GM12878 (cell line): ENCODE data around the gene PUSL1. TPM values are rescaled to one million over a fixed set of nuclear protein-coding genes. Genes with fewer than 3 reads are reported as not detected.

ENCODE experiments used
- ATAC-seq: fragments of 200-7000 bp; cut with Tn5 transposase; 3 replicates; pipeline ENCODE4 v1.9.1; 2020; ENCODE audit warnings: mild to moderate bottlenecking, moderate library complexity
- BruUV-seq: library from RNA; stranded (reverse); fragments of 400-500 nt; replicated peaks from 2 replicates; lab custom pipeline; 2021; lab: Mats Ljungman, UMichigan
- CTCF ChIA-PET: fragments of 300-600 bp; sonication (Branson Sonifier 250); formaldehyde crosslinking; extraction: SDS; loops from one replicate; lab custom pipeline; 2021; ENCODE audit warnings: inconsistent platforms; lab: Yijun Ruan, JAX
- POLR2A ChIA-PET: fragments of 350-600 bp; formaldehyde crosslinking; extraction: SDS; loops from one replicate; lab custom pipeline; 2021; ENCODE audit warnings: inconsistent platforms; lab: Charles Lee
- RAD21 ChIA-PET: fragments of 300-600 bp; sonication (Branson Sonifier 250); formaldehyde crosslinking; loops from one replicate; lab custom pipeline; 2023; ENCODE audit warnings: antibody characterized with exemption; ENCODE audit not compliant: unreplicated experiment; lab: Charles Lee
- SMC1A ChIA-PET: fragments of 300-600 bp; sonication (Branson Sonifier 250); formaldehyde crosslinking; loops from one replicate; lab custom pipeline; 2023; ENCODE audit not compliant: unreplicated experiment, uncharacterized antibody; lab: Charles Lee
- DNase-seq: peaks from one replicate; pipeline ENCODE4 v3.0.0-alpha.2; 2011; ENCODE audit warnings: low read depth, low spot score
- FAIRE-seq: peaks from 3 replicates; lab custom pipeline; 2011; peaks lifted over from hg19 to GRCh38; lab: Jason Lieb, UNC
- H2AFZ ChIP-seq: 2 replicates; pipeline ENCODE4 v1.6.0; 2011; ENCODE audit warnings: low read depth, low read length, control low read depth; ENCODE audit not compliant: control insufficient read depth
- H3K27ac ChIP-seq: 2 replicates; pipeline ENCODE4 v1.5.1; 2011; ENCODE audit warnings: control low read depth; ENCODE audit not compliant: control insufficient read depth, insufficient read depth
- H3K27me3 ChIP-seq, 2 experiments: replicated peaks in 1 of 2; 2 replicates each; pipeline versions ENCODE4 v1.6.0 to v1.6.1; 2011; ENCODE audit warnings: low read length in 1 of 2; ENCODE audit not compliant: control insufficient read depth in 2 of 2, insufficient read depth in 2 of 2
- H3K36me3 ChIP-seq, 2 experiments: 2 replicates each; pipeline ENCODE4 v1.5.1; 2011; ENCODE audit warnings: low read length in 1 of 2; ENCODE audit not compliant: control insufficient read depth in 2 of 2, insufficient read depth in 2 of 2
- H3K4me1 ChIP-seq: 2 replicates; pipeline ENCODE4 v1.6.1; 2011; ENCODE audit warnings: mild to moderate bottlenecking, low read length, moderate library complexity, mixed read lengths; ENCODE audit not compliant: control insufficient read depth, insufficient read depth
- H3K4me2 ChIP-seq: 2 replicates; pipeline ENCODE4 v1.6.0; 2011; ENCODE audit warnings: control low read depth; ENCODE audit not compliant: control insufficient read depth, insufficient read depth
- H3K4me3 ChIP-seq: fragments of 200-600 bp; sonication (generic); 2 replicates; pipeline ENCODE4 v1.5.1; 2016
- H3K79me2 ChIP-seq: 2 replicates; pipeline ENCODE4 v1.6.0; 2011; ENCODE audit warnings: low read length; ENCODE audit not compliant: control insufficient read depth, insufficient read depth
- H3K9ac ChIP-seq: 2 replicates; pipeline ENCODE4 v1.8.0; 2011; ENCODE audit warnings: low read length, control low read depth, mixed read lengths; ENCODE audit not compliant: control insufficient read depth, insufficient read depth
- H3K9me3 ChIP-seq: replicated peaks from 3 replicates; pipeline ENCODE4 v1.5.1; 2011; ENCODE audit warnings: mild to moderate bottlenecking, low read length; ENCODE audit not compliant: control insufficient read depth, insufficient read depth
- H4K20me1 ChIP-seq: 2 replicates; pipeline ENCODE4 v1.6.0; 2011; ENCODE audit not compliant: control insufficient read depth, insufficient read depth
- EZH2 ChIP-seq: IDR thresholded peaks from 2 replicates; pipeline ENCODE4 v1.6.1; 2012; ENCODE audit warnings: low read depth, mild to moderate bottlenecking, control low read depth, inconsistent platforms, low read length, borderline replicate concordance; ENCODE audit not compliant: control insufficient read depth
- FOXK2 ChIP-seq: fragments of 450-650 bp; IDR thresholded peaks from 2 replicates; pipeline ENCODE4 v1.6.1; 2017; ENCODE audit warnings: mild to moderate bottlenecking, moderate library complexity
- KAT2A ChIP-seq: conservative IDR thresholded peaks from 2 replicates; pipeline ENCODE4 v1.6.1; 2011; ENCODE audit warnings: low read depth, low read length; ENCODE audit not compliant: control insufficient read depth
- KDM1A ChIP-seq: fragments of 200-600 bp; sonication (generic); IDR thresholded peaks from 2 replicates; pipeline ENCODE4 v1.6.1; 2016; ENCODE audit warnings: borderline replicate concordance
- RBBP5 ChIP-seq: fragments of 200-600 bp; sonication (generic); conservative IDR thresholded peaks from 2 replicates; pipeline ENCODE4 v1.6.1; 2016
- SMC3 ChIP-seq: IDR thresholded peaks from 2 replicates; pipeline ENCODE4 v1.6.1; 2011; ENCODE audit warnings: low read length, improper control_type of control experiment, borderline replicate concordance
- SRF ChIP-seq, 2 experiments: IDR thresholded peaks; 2 replicates each; pipeline ENCODE4 v1.6.1; 2011; ENCODE audit warnings: low read depth in 2 of 2, low read length in 2 of 2, mild to moderate bottlenecking in 1 of 2, moderate library complexity in 1 of 2
- STAT1 ChIP-seq: fragments of 450-650 bp; conservative IDR thresholded peaks from 2 replicates; pipeline ENCODE4 v1.6.1; 2014; ENCODE audit warnings: antibody characterized with exemption, mild to moderate bottlenecking
- TCF7 ChIP-seq: IDR thresholded peaks from 2 replicates; pipeline ENCODE4 v1.6.1; 2014; ENCODE audit warnings: antibody characterized with exemption, borderline replicate concordance
- WGBS: methylation state at CpG from one replicate; pipeline ENCODE4 v1.1.6; 2016; ENCODE audit warnings: low lambda C conversion rate; ENCODE audit not compliant: insufficient replicate concordance, insufficient coverage; ENCODE audit errors: missing lambda C conversion rate; 5-methylcytosine and 5-hydroxymethylcytosine counted together
- in situ Hi-C: fragments of 300-500 bp; cut with MboI; formaldehyde crosslinking; loops from 9 replicates; pipeline ENCODE4 v1.14.3; 2018; ENCODE audit warnings: mixed read lengths
- intact Hi-C: fragments of 100-400 bp; cut with micrococcal nuclease; formaldehyde crosslinking; loops from one replicate; pipeline ENCODE4 v1.14.2; 2022; ENCODE audit not compliant: unreplicated experiment
- polyA plus RNA-seq, 11 experiments: library from polyadenylated mRNA; depleted of rRNA in 4 of 11; unstranded in 6 of 11; stranded (reverse) in 5 of 11; fragments of >200 nt; fragmentation: Nextera tagmentation in 4 of 11; fragmentation: Illumina TruSeq in 1 of 11; extraction: Ambion mirVana in 4 of 11; extraction: Trizol in 1 of 11; gene quantifications; 1 replicate in 1 of 11; 2 replicates in 10 of 11; pipeline versions ENCODE4 v1.2.1 to v1.2.3, GENCODE V29; 2011 to 2016; ENCODE audit warnings: inconsistent platforms in 2 of 11, missing spikeins in 2 of 11, low read depth in 1 of 11
- total RNA-seq, 4 experiments: library from RNA; depleted of rRNA in 3 of 4; stranded (reverse); fragments of >200 nt in 3 of 4; fragmentation: Illumina TruSeq in 1 of 4; extraction: Trizol in 1 of 4; gene quantifications; 2 replicates each; pipeline versions ENCODE4 v1.2.1 to v1.2.3, GENCODE V29; 2013 to 2021

PUSL1 gene
- total and polyA plus RNA-seq, 10 of the 15 experiments (the other 5 are each of a cell fraction or from before 2014, with no cell fraction given) = 0.16 to 28.4 (median 15.1) TPM

- Histone ChIP-seq H2AFZ (no peak overlapping the region), H3K4me3 (no peak overlapping the region), H3K4me1 (no peaks in the 10 kb centered on the region), H3K4me2 (no peak overlapping the region), H3K36me3 (no peaks in the 10 kb centered on the region), H3K9me3 (no peaks in the 10 kb centered on the region), H3K27ac (no peak overlapping the region), H3K9ac (no peak overlapping the region), H4K20me1 (no peaks in the 10 kb centered on the region), H3K79me2 (no peaks in the 10 kb centered on the region), H3K27me3 (no peaks in the 10 kb centered on the region)
- ChIA-PET SMC1A (interaction anchor here (1.0 kb wide), 1 partner anchor 162 kb away, joined by 3 read pairs; no protein-coding TSS in a partner anchor), CTCF (no interaction called here), RAD21 (no interaction called here), POLR2A (interaction anchor here (0.6 to 1.0 kb wide), 2 partner anchors 39 to 270 kb away, joined by 3 read pairs; no protein-coding TSS in a partner anchor)
- ATAC-seq = no peak
- FAIRE-seq = no peak
- TF ChIP-seq STAT1 (no peak), KDM1A (no peak), FOXK2 (no peak), EZH2 (no peak), TCF7 (no peak), SMC3 (no peak), SRF (IDR thresholded peaks at IDR 0.05; ENCODE audit: low read depth in 2 of 2, low read length in 2 of 2) (no peak), RBBP5 (no peak), KAT2A (no peak)
- intact Hi-C loops = no loop called here
- 66% methylated on average over 28 of the region's 32 CpGs for WGBS
- in situ Hi-C loops = no loop called here
- BruUV-seq = no TSS peak
- DNase-seq = no peak
Measured at GRCh38 chr1:1284221-1285101, 23.9 kb upstream of the PUSL1 start.
